Stimulated activated naive CD8-positive, alpha-beta T cell treated with anti-CD3 and anti-CD28 coated beads, Interleukin-15, amount 100 ng/mL, for 72 hours (primary cell): Measurements from ENCODE around the gene THSD7A.
A peak's percentile ranks its signal among the peaks of the same experiment; 100 is the strongest.

Source experiments
- ATAC-seq: fragments of 150-1000 bp; cut with Tn5 transposase; 2 replicates; pipeline ENCODE4 v1.10.0; 2021; ENCODE audit warnings: mild to moderate bottlenecking, moderate library complexity
- DNase-seq, 2 donors: peaks; one replicate each; pipeline ENCODE4 v3.0.0; 2021 to 2022
- H3K27ac Mint-ChIP-seq, 2 donors: one replicate each; pipeline ENCODE4 v1.8.0; 2022; ENCODE audit warnings: mild to moderate bottlenecking in 2 of 2, mixed read lengths in 2 of 2, moderate library complexity in 2 of 2
- H3K27me3 Mint-ChIP-seq: one replicate; pipeline ENCODE4 v1.8.0; 2022; ENCODE audit warnings: mixed read lengths
- H3K4me1 Mint-ChIP-seq: one replicate; pipeline ENCODE4 v1.8.0; 2022; ENCODE audit warnings: mild to moderate bottlenecking, mixed read lengths
- H3K4me3 Mint-ChIP-seq, 2 donors: one replicate each; pipeline ENCODE4 v1.8.0; 2022; ENCODE audit warnings: mild to moderate bottlenecking in 2 of 2, mixed read lengths in 2 of 2, moderate library complexity in 1 of 2
- H3K9me3 Mint-ChIP-seq, 2 donors: one replicate each; pipeline ENCODE4 v1.8.0; 2022; ENCODE audit warnings: mixed read lengths in 2 of 2

The THSD7A gene

GRCh38 chr7:11665357-11665756 lies 166.6 kb downstream of the THSD7A start:
- no peaks in the 10 kb centered on the region for H3K27me3 Mint-ChIP-seq
- no peak for DNase-seq
- ATAC-seq: no peak
- H3K27ac Mint-ChIP-seq: no peak overlapping the region
- no peak overlapping the region for H3K4me3 Mint-ChIP-seq
- H3K9me3 Mint-ChIP-seq: peaks cover 0 to 4% of the 10 kb centered on the region in 2 donors
- no peaks in the 10 kb centered on the region for H3K4me1 Mint-ChIP-seq

- Mint-ChIP-seq H3K9me3 (no peaks in the 10 kb centered on the region), H3K4me3 (no peak overlapping the region), H3K27ac (no peak overlapping the region), H3K4me1 (no peaks in the 10 kb centered on the region), H3K27me3 (no peaks in the 10 kb centered on the region)
- no peak for DNase-seq
- ATAC-seq: no peak
Observed at GRCh38 chr7:11655642-11656041, 176.4 kb downstream of the THSD7A start.

- Mint-ChIP-seq H3K9me3 (no peaks in the 10 kb centered on the region), H3K4me3 (no peak overlapping the region), H3K4me1 (no peaks in the 10 kb centered on the region), H3K27me3 (no peaks in the 10 kb centered on the region), H3K27ac (no peak overlapping the region)
- DNase-seq (no peak), ATAC-seq (no peak)
Observed at GRCh38 chr7:11655163-11655562, 176.8 kb downstream of the THSD7A start.

GRCh38 chr7:11650500-11650899 lies 181.5 kb downstream of the THSD7A start:
- no peak overlapping the region for H3K4me3 Mint-ChIP-seq
- H3K27ac Mint-ChIP-seq: no peak overlapping the region
- no peaks in the 10 kb centered on the region for H3K9me3 Mint-ChIP-seq
- H3K27me3 Mint-ChIP-seq: no peaks in the 10 kb centered on the region
- no peaks in the 10 kb centered on the region for H3K4me1 Mint-ChIP-seq
- no peak for DNase-seq
- no peak for ATAC-seq

GRCh38 chr7:11650030-11650429 lies 182.0 kb downstream of the THSD7A start:
- DNase-seq: no peak
- no peak overlapping the region for H3K27ac Mint-ChIP-seq
- H3K4me3 Mint-ChIP-seq: no peak overlapping the region
- H3K4me1 Mint-ChIP-seq: no peaks in the 10 kb centered on the region
- no peak for ATAC-seq
- H3K27me3 Mint-ChIP-seq: no peaks in the 10 kb centered on the region
- H3K9me3 Mint-ChIP-seq: no peaks in the 10 kb centered on the region

- DNase-seq: no peak
- Mint-ChIP-seq H3K27me3 (no peaks in the 10 kb centered on the region), H3K4me1 (no peaks in the 10 kb centered on the region), H3K27ac (no peak overlapping the region), H3K9me3 (no peaks in the 10 kb centered on the region), H3K4me3 (no peak overlapping the region)
- no peak for ATAC-seq
Observed at GRCh38 chr7:11648980-11649379, 183.0 kb downstream of the THSD7A start.

- Mint-ChIP-seq H3K27me3 (no peaks in the 10 kb centered on the region), H3K4me1 (no peaks in the 10 kb centered on the region), H3K9me3 (no peaks in the 10 kb centered on the region), H3K27ac (peak overlapping the region in 1 of 2 donors; percentile 81), H3K4me3 (no peak overlapping the region)
- no peak for ATAC-seq
- DNase-seq: no peak
Observed at GRCh38 chr7:11648101-11648500, 183.9 kb downstream of the THSD7A start.

GRCh38 chr7:11642841-11643240 lies 189.2 kb downstream of the THSD7A start:
- Mint-ChIP-seq H3K4me1 (no peaks in the 10 kb centered on the region), H3K27ac (no peak overlapping the region), H3K9me3 (no peaks in the 10 kb centered on the region), H3K27me3 (no peaks in the 10 kb centered on the region), H3K4me3 (no peak overlapping the region)
- no peak for ATAC-seq
- DNase-seq: no peak

GRCh38 chr7:11642276-11642675 lies 189.7 kb downstream of the THSD7A start:
- Mint-ChIP-seq H3K4me1 (no peaks in the 10 kb centered on the region), H3K4me3 (no peak overlapping the region), H3K27ac (no peak overlapping the region), H3K9me3 (peaks cover 0 to under 1% of the 10 kb centered on the region in 2 donors), H3K27me3 (no peaks in the 10 kb centered on the region)
- ATAC-seq: no peak
- DNase-seq: no peak

GRCh38 chr7:11638011-11638774 lies 193.8 kb downstream of the THSD7A start:
- Mint-ChIP-seq H3K27me3 (no peaks in the 10 kb centered on the region), H3K9me3 (peaks cover 5 to 9% of the 10 kb centered on the region in 2 donors), H3K4me3 (no peak overlapping the region), H3K27ac (no peak overlapping the region), H3K4me1 (no peaks in the 10 kb centered on the region)
- ATAC-seq (no peak), DNase-seq (no peak)

- peaks cover 9% of the 10 kb centered on the region in 2 donors for H3K9me3 Mint-ChIP-seq
- no peaks in the 10 kb centered on the region for H3K4me1 Mint-ChIP-seq
- no peak for ATAC-seq
- DNase-seq: no peak
- no peaks in the 10 kb centered on the region for H3K27me3 Mint-ChIP-seq
- H3K27ac Mint-ChIP-seq: no peak overlapping the region
- no peak overlapping the region for H3K4me3 Mint-ChIP-seq
Observed at GRCh38 chr7:11636274-11636673, 195.7 kb downstream of the THSD7A start.

GRCh38 chr7:11633310-11633709 lies 198.7 kb downstream of the THSD7A start:
- H3K4me1 Mint-ChIP-seq: no peaks in the 10 kb centered on the region
- H3K27ac Mint-ChIP-seq: no peak overlapping the region
- H3K9me3 Mint-ChIP-seq: peaks cover 9% of the 10 kb centered on the region in 2 donors
- no peaks in the 10 kb centered on the region for H3K27me3 Mint-ChIP-seq
- no peak for ATAC-seq
- DNase-seq: no peak
- H3K4me3 Mint-ChIP-seq: no peak overlapping the region

- Mint-ChIP-seq H3K27me3 (no peaks in the 10 kb centered on the region), H3K27ac (no peak overlapping the region), H3K9me3 (peaks cover 0 to 4% of the 10 kb centered on the region in 2 donors), H3K4me1 (no peaks in the 10 kb centered on the region), H3K4me3 (no peak overlapping the region)
- DNase-seq (no peak), ATAC-seq (no peak)
Observed at GRCh38 chr7:11630355-11630754, 201.6 kb downstream of the THSD7A start.

GRCh38 chr7:11625669-11626068 lies 206.3 kb downstream of the THSD7A start:
- Mint-ChIP-seq H3K27me3 (no peaks in the 10 kb centered on the region), H3K9me3 (no peaks in the 10 kb centered on the region), H3K27ac (no peak overlapping the region), H3K4me1 (no peaks in the 10 kb centered on the region), H3K4me3 (no peak overlapping the region)
- ATAC-seq (no peak), DNase-seq (no peak)

GRCh38 chr7:11623093-11623678 lies 208.8 kb downstream of the THSD7A start:
- Mint-ChIP-seq H3K4me1 (no peaks in the 10 kb centered on the region), H3K9me3 (no peaks in the 10 kb centered on the region), H3K4me3 (no peak overlapping the region), H3K27ac (no peak overlapping the region), H3K27me3 (no peaks in the 10 kb centered on the region)
- no peak for DNase-seq
- no peak for ATAC-seq

- Mint-ChIP-seq H3K9me3 (no peaks in the 10 kb centered on the region), H3K4me1 (no peaks in the 10 kb centered on the region), H3K27me3 (no peaks in the 10 kb centered on the region), H3K27ac (no peak overlapping the region), H3K4me3 (no peak overlapping the region)
- DNase-seq: no peak
- ATAC-seq: no peak
Observed at GRCh38 chr7:11620406-11621253, 211.4 kb downstream of the THSD7A start.
